A549 (cell line): Measurements from ENCODE around the gene TOP2A. TPM values are rescaled to one million over a fixed set of nuclear protein-coding genes. Genes with fewer than 3 reads are reported as not detected.

Experiments used
- ATAC-seq, 2 experiments: fragments of 200-7000 bp in 1 of 2; fragments of >200 bp in 1 of 2; cut with Nextera tagmentation in 1 of 2; cut with Tn5 transposase in 1 of 2; 3 replicates each; pipeline versions ENCODE4 v1.8.0 to v1.9.1; 2018 to 2020; ENCODE audit warnings: mild to moderate bottlenecking in 1 of 2, moderate library complexity in 1 of 2
- CTCF ChIA-PET: fragments of 300-600 bp; sonication (Branson Sonifier 250); formaldehyde crosslinking; extraction: SDS; loops from one replicate; lab custom pipeline; 2021; ENCODE audit warnings: antibody characterized with exemption, inconsistent platforms; lab: Yijun Ruan, JAX
- POLR2A ChIA-PET: fragments of 350-600 bp; formaldehyde crosslinking; extraction: SDS; loops from one replicate; lab custom pipeline; 2021; ENCODE audit warnings: antibody characterized with exemption, inconsistent platforms; lab: Yijun Ruan, JAX
- DNase-seq, 2 experiments: peaks; one replicate each; pipeline versions ENCODE4 v3.0.0 to v3.0.0-alpha.2; 2011 to 2016; ENCODE audit warnings: low read depth in 1 of 2, low spot score in 1 of 2
- FAIRE-seq: peaks from 2 replicates; lab custom pipeline; 2011; peaks lifted over from hg19 to GRCh38; lab: Jason Lieb, UNC
- H3K27ac ChIP-seq, 2 experiments: fragments of >200 bp; sonication (Bioruptor Twin); formaldehyde crosslinking; 3 replicates each; pipeline ENCODE4 v1.5.1; 2016 to 2017
- H3K4me1 ChIP-seq: fragments of >200 bp; sonication (Bioruptor Twin); formaldehyde crosslinking; 3 replicates; pipeline ENCODE4 v1.6.1; 2016
- H3K4me2 ChIP-seq: fragments of >200 bp; sonication (Bioruptor Twin); formaldehyde crosslinking; 3 replicates; pipeline ENCODE4 v1.6.1; 2016
- H3K4me3 ChIP-seq: fragments of >200 bp; sonication (Bioruptor Twin); formaldehyde crosslinking; 3 replicates; pipeline ENCODE4 v1.5.1; 2016
- H3K9me3 ChIP-seq: fragments of >200 bp; sonication (Bioruptor Twin); formaldehyde crosslinking; 3 replicates; pipeline ENCODE4 v1.6.1; 2016
- ATOH8 ChIP-seq: fragments of 250-450 bp; sonication (Bioruptor Pico); IDR thresholded peaks from 2 replicates; pipeline ENCODE4 v1.5.0; 2020; ENCODE audit warnings: low read depth, mild to moderate bottlenecking, moderate library complexity
- CEBPB ChIP-seq, 2 experiments: fragments of >200 bp in 1 of 2; sonication (Bioruptor Twin) in 1 of 2; formaldehyde crosslinking in 1 of 2; IDR thresholded peaks; 2 replicates each; pipeline ENCODE4 v1.6.1; 2012 to 2016
- CHD4 ChIP-seq: fragments of 200-600 bp; sonication (generic); IDR thresholded peaks from 2 replicates; pipeline ENCODE4 v1.6.1; 2016; ENCODE audit warnings: antibody characterized with exemption, mild to moderate bottlenecking, borderline replicate concordance
- EHF ChIP-seq: fragments of 250-450 bp; sonication (Bioruptor Pico); IDR thresholded peaks from 2 replicates; pipeline ENCODE4 v1.5.0; 2020; ENCODE audit warnings: mild to moderate bottlenecking
- ELK1 ChIP-seq: fragments of 150-350 bp; IDR thresholded peaks from 2 replicates; pipeline ENCODE4 v1.6.1; 2014; ENCODE audit warnings: low read depth, mild to moderate bottlenecking, low read length
- HEYL ChIP-seq: fragments of 250-450 bp; sonication (Bioruptor Pico); IDR thresholded peaks from 2 replicates; pipeline ENCODE4 v1.8.0; 2021; ENCODE audit warnings: mild to moderate bottlenecking, moderate library complexity
- HMGXB4 ChIP-seq: fragments of 250-450 bp; sonication (Bioruptor Pico); IDR thresholded peaks from 2 replicates; pipeline ENCODE4 v1.5.0; 2021; ENCODE audit warnings: mild to moderate bottlenecking, moderate library complexity, borderline replicate concordance
- HOXB5 ChIP-seq: fragments of 250-450 bp; sonication (Bioruptor Pico); IDR thresholded peaks from 2 replicates; pipeline ENCODE4 v1.5.0; 2020; ENCODE audit warnings: mild to moderate bottlenecking, moderate library complexity
- JUN ChIP-seq, 2 experiments: fragments of >200 bp; sonication (Bioruptor Twin); formaldehyde crosslinking; IDR thresholded peaks; 2 replicates in 1 of 2; 3 replicates in 1 of 2; pipeline ENCODE4 v1.6.1; 2016 to 2017
- MAFK ChIP-seq: fragments of 450-650 bp; IDR thresholded peaks from 2 replicates; pipeline ENCODE4 v1.6.1; 2014; ENCODE audit not compliant: partially characterized antibody
- MAX ChIP-seq: IDR thresholded peaks from 2 replicates; pipeline ENCODE4 v1.6.1; 2012
- NPAS2 ChIP-seq: fragments of 250-450 bp; sonication (Bioruptor Pico); IDR thresholded peaks from 2 replicates; pipeline ENCODE4 v1.8.0; 2022; ENCODE audit warnings: mild to moderate bottlenecking, moderate library complexity, borderline replicate concordance
- NR3C1 ChIP-seq: fragments of >200 bp; sonication (Bioruptor Twin); formaldehyde crosslinking; IDR thresholded peaks from 3 replicates; pipeline ENCODE4 v1.6.1; 2017
- RAD21 ChIP-seq, 2 experiments: fragments of >200 bp in 1 of 2; sonication (Bioruptor Twin) in 1 of 2; formaldehyde crosslinking in 1 of 2; IDR thresholded peaks in 1 of 2; conservative IDR thresholded peaks in 1 of 2; 2 replicates in 1 of 2; 3 replicates in 1 of 2; pipeline ENCODE4 v1.6.1; 2012 to 2018; ENCODE audit warnings: inconsistent platforms in 1 of 2
- RARB ChIP-seq: fragments of 250-450 bp; sonication (Bioruptor Pico); IDR thresholded peaks from 2 replicates; pipeline ENCODE4 v1.8.0; 2021; ENCODE audit warnings: mild to moderate bottlenecking, moderate library complexity
- REST ChIP-seq: fragments of 200-600 bp; sonication (generic); IDR thresholded peaks from 2 replicates; pipeline ENCODE4 v1.6.1; 2016; ENCODE audit warnings: antibody characterized with exemption, mild to moderate bottlenecking, moderate library complexity
- RFX5 ChIP-seq: fragments of 450-650 bp; IDR thresholded peaks from 2 replicates; pipeline ENCODE4 v1.7.1; 2014; ENCODE audit warnings: antibody characterized with exemption, mild to moderate bottlenecking, moderate library complexity
- TFCP2L1 ChIP-seq: fragments of 250-450 bp; sonication (Bioruptor Pico); IDR thresholded peaks from 2 replicates; pipeline ENCODE4 v1.5.0; 2021; ENCODE audit warnings: mild to moderate bottlenecking
- ZFP36 ChIP-seq: fragments of 450-650 bp; IDR thresholded peaks from 2 replicates; pipeline ENCODE4 v1.6.1; 2014; ENCODE audit warnings: borderline replicate concordance; ENCODE audit not compliant: partially characterized antibody
- WGBS: methylation state at CpG from one replicate; pipeline ENCODE4 v1.1.6; 2017; ENCODE audit errors: missing lambda C conversion rate; 5-methylcytosine and 5-hydroxymethylcytosine counted together
- polyA plus RNA-seq, 4 experiments: library from polyadenylated mRNA; depleted of rRNA in 3 of 4; stranded (reverse); fragments of >200 nt; fragmentation: RNase III in 1 of 4; extraction: RNeasy Plus Mini Kit Qiagen cat#74134 plus additional on column Dnase treatment in 1 of 4; gene quantifications; 2 replicates in 3 of 4; 3 replicates in 1 of 4; pipeline ENCODE4 v1.2.3, GENCODE V29; 2011 to 2017
- TF ChIP-seq, protein P1 (sequence below): fragments of >200 bp; sonication (Bioruptor Twin); formaldehyde crosslinking; IDR thresholded peaks from 3 replicates; pipeline ENCODE4 v1.5.1; 2016
- TF ChIP-seq, protein P2 (sequence below): IDR thresholded peaks from 2 replicates; pipeline ENCODE4 v1.6.1; 2012; ENCODE audit warnings: low read depth, borderline replicate concordance

Gene TOP2A
- polyA plus RNA-seq, 2 of the 4 experiments (the other 2 are of a cell fraction): 226 to 416 TPM

DNA sequence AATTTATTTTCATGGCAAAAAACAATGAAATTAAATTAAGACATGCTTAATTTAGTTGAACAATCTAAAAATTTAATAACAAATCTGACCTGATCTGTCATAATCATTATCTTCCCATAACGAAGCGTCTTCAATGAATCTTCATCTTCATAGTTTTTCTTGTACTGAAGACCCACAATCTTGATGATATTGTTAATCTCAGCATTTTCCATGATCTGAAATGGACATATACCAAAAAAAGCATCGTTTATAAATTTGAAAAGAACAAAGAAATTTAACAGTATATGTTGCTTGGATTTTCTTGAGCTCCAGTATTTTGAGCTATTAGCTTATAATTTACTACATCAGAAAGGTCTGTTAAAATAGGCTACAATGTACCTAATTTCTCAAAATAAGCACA lies 10.2 kb downstream of the TOP2A start:
- CTCF ChIA-PET: interaction anchor here (0.8 to 15.1 kb wide), 10 partner anchors 8 to 207 kb away, joined by 3 to 284 read pairs (median 4); partner anchors contain the start of genes GJD3 and TOP2A
- Histone ChIP-seq H3K4me3 (no peak overlapping the region), H3K9me3 (no peaks in the 10 kb centered on the region), H3K27ac (no peak overlapping the region), H3K4me1 (peaks cover 8% of the 10 kb centered on the region; the same call in 1 of the 3 replicates), H3K4me2 (no peak overlapping the region)
- POLR2A ChIA-PET: no interaction called here
- DNase-seq (no peak), ATAC-seq (no peak), FAIRE-seq (no peak)
- TF ChIP-seq MAFK (peak; percentile 54), REST (no peak)
- 93% methylated on average over 3 of the region's 3 CpGs for WGBS

- H3K9me3 ChIP-seq: no peaks in the 10 kb centered on the region
- no peak overlapping the region for H3K27ac ChIP-seq
- H3K4me2 ChIP-seq: no peak overlapping the region
- no peak overlapping the region for H3K4me3 ChIP-seq
- ATAC-seq (no peak), DNase-seq (no peak), FAIRE-seq (no peak)
- H3K4me1 ChIP-seq: peaks cover 12% of the 10 kb centered on the region; the same call in 1 of the 3 replicates
- 84% methylated on average over 3 of the region's 3 CpGs for WGBS
- no peak for TF ChIP-seq RFX5
- no peak for TF ChIP-seq ZFP36
- TF ChIP-seq, protein P1, sequence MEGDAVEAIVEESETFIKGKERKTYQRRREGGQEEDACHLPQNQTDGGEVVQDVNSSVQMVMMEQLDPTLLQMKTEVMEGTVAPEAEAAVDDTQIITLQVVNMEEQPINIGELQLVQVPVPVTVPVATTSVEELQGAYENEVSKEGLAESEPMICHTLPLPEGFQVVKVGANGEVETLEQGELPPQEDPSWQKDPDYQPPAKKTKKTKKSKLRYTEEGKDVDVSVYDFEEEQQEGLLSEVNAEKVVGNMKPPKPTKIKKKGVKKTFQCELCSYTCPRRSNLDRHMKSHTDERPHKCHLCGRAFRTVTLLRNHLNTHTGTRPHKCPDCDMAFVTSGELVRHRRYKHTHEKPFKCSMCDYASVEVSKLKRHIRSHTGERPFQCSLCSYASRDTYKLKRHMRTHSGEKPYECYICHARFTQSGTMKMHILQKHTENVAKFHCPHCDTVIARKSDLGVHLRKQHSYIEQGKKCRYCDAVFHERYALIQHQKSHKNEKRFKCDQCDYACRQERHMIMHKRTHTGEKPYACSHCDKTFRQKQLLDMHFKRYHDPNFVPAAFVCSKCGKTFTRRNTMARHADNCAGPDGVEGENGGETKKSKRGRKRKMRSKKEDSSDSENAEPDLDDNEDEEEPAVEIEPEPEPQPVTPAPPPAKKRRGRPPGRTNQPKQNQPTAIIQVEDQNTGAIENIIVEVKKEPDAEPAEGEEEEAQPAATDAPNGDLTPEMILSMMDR: no peak
- no peak for TF ChIP-seq TFCP2L1 (CRISPR knock-in tag)
- no peak for TF ChIP-seq MAX
- TF ChIP-seq HEYL (CRISPR knock-in tag): no peak
- ChIA-PET CTCF (interaction anchor here (1.1 to 2.8 kb wide), 3 partner anchors 11 to 157 kb away, joined by 3 to 10 read pairs (median 9); partner anchors contain the start of gene TOP2A), POLR2A (no interaction called here)
These were observed 13.7 kb downstream of the TOP2A start for GRCh38 chr17:40404003-40404402.

- Histone ChIP-seq H3K4me3 (no peak overlapping the region), H3K27ac (peak overlapping the region in 1 of 2 experiments; percentile 0; a peak in 1 of 6 replicates), H3K9me3 (no peaks in the 10 kb centered on the region), H3K4me2 (no peak overlapping the region), H3K4me1 (peaks cover 12% of the 10 kb centered on the region; the same call in 1 of the 3 replicates)
- FAIRE-seq (no peak), DNase-seq (no peak), ATAC-seq (no peak)
- CTCF ChIA-PET: interaction anchor here (0.9 to 6.8 kb wide), 9 partner anchors 9 to 158 kb away, joined by 3 to 113 read pairs (median 7); partner anchors contain the start of gene TOP2A
- POLR2A ChIA-PET: no interaction called here
- WGBS: 97% methylated on average over 1 of the region's 1 CpG
- TF ChIP-seq HMGXB4 (CRISPR knock-in tag): no peak
- TF ChIP-seq CHD4: no peak
- no peak for TF ChIP-seq MAFK
- TF ChIP-seq JUN (IDR thresholded peaks at IDR 0.05): no peak
- no peak for TF ChIP-seq RAD21 (conservative IDR thresholded peaks at IDR 0.05 in 1 of 2, IDR thresholded peaks at IDR 0.05 in 1 of 2)
- TF ChIP-seq, protein P2, sequence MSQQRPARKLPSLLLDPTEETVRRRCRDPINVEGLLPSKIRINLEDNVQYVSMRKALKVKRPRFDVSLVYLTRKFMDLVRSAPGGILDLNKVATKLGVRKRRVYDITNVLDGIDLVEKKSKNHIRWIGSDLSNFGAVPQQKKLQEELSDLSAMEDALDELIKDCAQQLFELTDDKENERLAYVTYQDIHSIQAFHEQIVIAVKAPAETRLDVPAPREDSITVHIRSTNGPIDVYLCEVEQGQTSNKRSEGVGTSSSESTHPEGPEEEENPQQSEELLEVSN: no peak
- no peak for TF ChIP-seq ATOH8
- no peak for TF ChIP-seq CEBPB (IDR thresholded peaks at IDR 0.05)
- no peak for TF ChIP-seq NPAS2 (CRISPR knock-in tag)
- TF ChIP-seq NR3C1: no peak
- TF ChIP-seq EHF (CRISPR knock-in tag): no peak
- TF ChIP-seq ELK1: no peak
- TF ChIP-seq RARB (CRISPR knock-in tag): no peak
- TF ChIP-seq HOXB5 (CRISPR knock-in tag): no peak
These were observed 15.0 kb downstream of the TOP2A start for GRCh38 chr17:40402668-40403067.
